ENCODE data around the gene PDE4A. TPM values are rescaled to one million over a fixed set of nuclear protein-coding genes. Genes with fewer than 3 reads are reported as not detected.

PDE4A gene
- total and polyA plus RNA-seq, 9 donors = 0.71 to 4.8 (median 2.6) TPM

- no peak overlapping the region for H3K4me3 ChIP-seq
- H3K27me3 ChIP-seq = no peaks in the 10 kb centered on the region
- DNase-seq = no peak
- no peak overlapping the region for H3K27ac ChIP-seq
- no peak for TF ChIP-seq POLR2A (IDR thresholded peaks at IDR 0.05)
- TF ChIP-seq, protein P1, sequence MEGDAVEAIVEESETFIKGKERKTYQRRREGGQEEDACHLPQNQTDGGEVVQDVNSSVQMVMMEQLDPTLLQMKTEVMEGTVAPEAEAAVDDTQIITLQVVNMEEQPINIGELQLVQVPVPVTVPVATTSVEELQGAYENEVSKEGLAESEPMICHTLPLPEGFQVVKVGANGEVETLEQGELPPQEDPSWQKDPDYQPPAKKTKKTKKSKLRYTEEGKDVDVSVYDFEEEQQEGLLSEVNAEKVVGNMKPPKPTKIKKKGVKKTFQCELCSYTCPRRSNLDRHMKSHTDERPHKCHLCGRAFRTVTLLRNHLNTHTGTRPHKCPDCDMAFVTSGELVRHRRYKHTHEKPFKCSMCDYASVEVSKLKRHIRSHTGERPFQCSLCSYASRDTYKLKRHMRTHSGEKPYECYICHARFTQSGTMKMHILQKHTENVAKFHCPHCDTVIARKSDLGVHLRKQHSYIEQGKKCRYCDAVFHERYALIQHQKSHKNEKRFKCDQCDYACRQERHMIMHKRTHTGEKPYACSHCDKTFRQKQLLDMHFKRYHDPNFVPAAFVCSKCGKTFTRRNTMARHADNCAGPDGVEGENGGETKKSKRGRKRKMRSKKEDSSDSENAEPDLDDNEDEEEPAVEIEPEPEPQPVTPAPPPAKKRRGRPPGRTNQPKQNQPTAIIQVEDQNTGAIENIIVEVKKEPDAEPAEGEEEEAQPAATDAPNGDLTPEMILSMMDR (IDR thresholded peaks at IDR 0.05) = no peak
- no peak for TF ChIP-seq EP300 (IDR thresholded peaks at IDR 0.05)
- intact Hi-C loops (cut with DNase I) = loop anchor here (1.0 to 10.0 kb wide), 5 partner anchors 119 to 458 kb away; partner anchors contain the start of genes ICAM1 (in 1 of the 4) and OLFM2 (in 1 of the 4)
- no peaks in the 10 kb centered on the region for H3K4me1 ChIP-seq (ENCODE audit: insufficient read depth)
- 34 to 50% (median 47%) methylated on average over 12 of the region's 12 CpGs for WGBS, 3 donors
- no peaks in the 10 kb centered on the region for H3K36me3 ChIP-seq
- H3K9me3 ChIP-seq = no peaks in the 10 kb centered on the region
Observed at GRCh38 chr19:10389863-10390262, 30.5 kb upstream of the PDE4A start.

DNA sequence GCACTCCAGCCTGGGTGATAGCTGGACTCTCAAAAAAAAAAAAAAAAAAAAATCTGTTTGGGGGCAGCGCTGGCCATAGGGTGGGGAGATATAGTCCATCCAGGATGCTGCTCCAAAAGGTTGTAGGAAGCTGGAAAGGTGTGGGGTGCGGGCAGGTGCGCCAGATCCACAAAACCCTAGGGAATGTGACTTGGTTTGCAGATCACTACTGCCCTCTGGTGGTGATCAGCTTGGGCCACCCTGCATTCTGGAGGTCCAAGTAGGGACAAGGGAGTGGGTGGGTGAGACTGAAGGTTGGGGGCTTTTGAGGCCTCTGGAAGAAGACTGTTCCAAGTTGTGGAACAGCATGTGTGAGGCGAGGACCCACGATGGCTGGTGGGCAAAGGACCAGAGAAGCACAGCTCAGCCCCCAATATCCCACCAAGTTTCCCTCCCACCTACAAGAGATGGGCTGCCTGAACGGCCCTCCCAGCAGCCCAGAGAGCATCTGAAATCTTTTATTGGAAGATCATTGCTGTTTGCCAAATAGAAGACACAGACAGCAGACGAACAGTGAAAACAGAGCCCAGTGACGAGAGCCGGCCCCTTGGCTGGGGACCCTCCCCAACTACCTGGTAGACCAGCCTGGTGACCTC is 29.6 kb upstream of the PDE4A start:
- H3K27ac ChIP-seq = no peak overlapping the region
- DNase-seq = peak; percentile 55 to 77 (median 68)
- H3K4me3 ChIP-seq = no peak overlapping the region
- H3K4me1 ChIP-seq (ENCODE audit: insufficient read depth) = no peaks in the 10 kb centered on the region
- intact Hi-C loops (cut with DNase I) = loop anchor here in 2 of 4 donors (5.0 to 10.0 kb wide), 2 partner anchors 456 to 458 kb away; partner anchors contain the start of gene OLFM2 (in 1 of the 2)
- no peaks in the 10 kb centered on the region for H3K36me3 ChIP-seq
- H3K27me3 ChIP-seq = no peaks in the 10 kb centered on the region
- 46 to 54% (median 49%) methylated on average over 9 of the region's 9 CpGs for WGBS, 3 donors
- H3K9me3 ChIP-seq = no peaks in the 10 kb centered on the region
- TF ChIP-seq, protein P1 (IDR thresholded peaks at IDR 0.05) = peak; percentile 43 to 75 (median 70)
- TF ChIP-seq EP300 (IDR thresholded peaks at IDR 0.05) = no peak

- Histone ChIP-seq H3K4me1 (ENCODE audit: insufficient read depth) (no peaks in the 10 kb centered on the region), H3K4me3 (no peak overlapping the region), H3K9me3 (no peaks in the 10 kb centered on the region), H3K27me3 (no peaks in the 10 kb centered on the region), H3K27ac (no peak overlapping the region), H3K36me3 (no peaks in the 10 kb centered on the region)
- DNase-seq = no peak
- TF ChIP-seq EP300 (IDR thresholded peaks at IDR 0.05) (no peak), POLR2A (IDR thresholded peaks at IDR 0.05) (no peak)
- TF ChIP-seq, protein P1 (IDR thresholded peaks at IDR 0.05) = no peak
- WGBS, 3 donors = 72 to 78% (median 77%) methylated on average over 6 of the region's 6 CpGs
- intact Hi-C loops (cut with DNase I) = loop anchor here in 2 of 4 donors (5.0 to 10.0 kb wide), 2 partner anchors 457 to 460 kb away; partner anchors contain the start of gene OLFM2 (in 1 of the 2)
Observed at GRCh38 chr19:10392120-10392519, 28.2 kb upstream of the PDE4A start.

DNA sequence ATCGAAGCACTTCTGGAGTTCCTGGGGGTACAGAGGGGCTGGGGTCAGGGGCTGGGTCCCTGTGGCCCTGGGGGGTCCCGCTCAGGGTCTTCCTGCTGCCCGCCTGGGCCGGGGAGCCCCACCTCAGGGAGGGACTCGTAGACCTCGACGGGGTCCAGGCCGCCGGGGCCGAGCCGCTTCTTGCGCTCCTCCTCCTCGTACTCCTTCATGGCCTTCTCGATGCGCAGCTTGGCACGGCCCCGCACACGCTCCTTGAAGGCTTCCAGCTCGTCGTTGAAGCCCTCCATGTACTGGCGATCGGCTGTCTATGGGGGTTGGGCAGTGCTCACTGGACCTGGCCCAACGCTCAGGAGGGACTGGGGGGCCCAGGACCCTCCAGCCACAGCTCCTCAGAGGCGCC is 27.2 kb upstream of the PDE4A start:
- Histone ChIP-seq H3K4me1 (ENCODE audit: insufficient read depth) (no peaks in the 10 kb centered on the region), H3K36me3 (no peaks in the 10 kb centered on the region), H3K27ac (no peak overlapping the region), H3K9me3 (no peaks in the 10 kb centered on the region), H3K4me3 (no peak overlapping the region), H3K27me3 (no peaks in the 10 kb centered on the region)
- DNase-seq = no peak
- intact Hi-C loops (cut with DNase I) = loop anchor here in 2 of 4 donors (5.0 to 10.0 kb wide), 2 partner anchors 458 to 461 kb away; partner anchors contain the start of gene OLFM2 (in 1 of the 2)
- 85 to 91% (median 86%) methylated on average over 24 of the region's 24 CpGs for WGBS, 3 donors
- TF ChIP-seq EP300 (IDR thresholded peaks at IDR 0.05) (no peak), POLR2A (IDR thresholded peaks at IDR 0.05) (no peak)
- TF ChIP-seq, protein P1 (IDR thresholded peaks at IDR 0.05) = no peak

Data from ovary (tissue), 9 donors.